SIG-M5 treated with dmso at 0.1 percent for 504 hours (cell line): Measurements from ENCODE around the gene UQCRC1.
A peak's percentile ranks its signal among the peaks of the same experiment; 100 is the strongest.
"Not testable (repeated sequence)": the region's sequence is repeated elsewhere in the genome, so short reads cannot be mapped to it uniquely, and the experiment has no call there.

Experiments used
- DNase-seq: peaks from one replicate; lab custom pipeline; 2025; ENCODE audit not compliant: unreplicated experiment; lab: John Stamatoyannopoulos, UW

UQCRC1 gene

DNA sequence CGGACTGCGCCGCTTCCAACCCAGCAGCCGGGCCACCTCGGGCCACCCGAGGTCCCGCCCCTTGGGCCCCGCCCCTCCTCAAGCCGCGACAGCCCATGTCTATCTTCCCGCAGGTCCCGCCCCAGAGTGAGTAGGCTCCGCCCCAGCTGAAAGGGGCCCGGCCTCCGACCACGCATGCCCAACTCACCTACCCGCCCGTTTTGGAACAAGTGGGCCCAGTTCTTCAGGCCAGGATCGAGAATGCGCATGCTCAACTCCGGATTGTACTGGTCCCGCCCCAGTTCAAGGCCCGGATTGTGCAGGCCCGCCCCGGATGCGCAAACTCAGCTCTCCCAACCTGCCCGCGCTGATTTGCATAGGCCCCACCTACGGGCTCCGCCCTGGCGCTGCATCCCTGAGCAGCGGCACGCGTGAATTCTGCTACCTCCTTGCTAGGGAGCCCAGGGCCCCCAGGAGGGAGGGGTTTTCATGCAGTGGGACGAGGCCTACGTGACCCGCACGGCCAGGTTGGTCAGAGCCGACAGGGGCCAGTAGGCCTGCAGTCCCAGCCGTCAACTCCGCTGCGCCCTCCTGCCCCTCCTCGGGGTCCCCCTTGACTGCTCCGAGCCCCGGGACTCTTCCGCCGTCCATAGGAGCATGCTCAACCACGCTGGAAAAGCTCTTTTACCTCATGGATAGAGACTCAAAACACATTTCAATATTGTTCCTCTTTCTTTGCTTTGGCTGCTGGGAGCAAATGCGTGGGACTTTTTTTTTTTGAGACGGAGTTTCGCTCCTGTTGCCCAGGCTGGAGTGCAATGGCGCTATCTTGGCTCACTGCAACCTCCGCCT, 52.4 kb downstream of the UQCRC1 start, which contains the start of gene PFKFB4:
Gene PFKFB4 (minus strand): TSS at position 8 of the 831 bp plus-strand sequence. CDS start 26 bp downstream, outside the sequence.
- DNase-seq = peak; percentile 99

DNA sequence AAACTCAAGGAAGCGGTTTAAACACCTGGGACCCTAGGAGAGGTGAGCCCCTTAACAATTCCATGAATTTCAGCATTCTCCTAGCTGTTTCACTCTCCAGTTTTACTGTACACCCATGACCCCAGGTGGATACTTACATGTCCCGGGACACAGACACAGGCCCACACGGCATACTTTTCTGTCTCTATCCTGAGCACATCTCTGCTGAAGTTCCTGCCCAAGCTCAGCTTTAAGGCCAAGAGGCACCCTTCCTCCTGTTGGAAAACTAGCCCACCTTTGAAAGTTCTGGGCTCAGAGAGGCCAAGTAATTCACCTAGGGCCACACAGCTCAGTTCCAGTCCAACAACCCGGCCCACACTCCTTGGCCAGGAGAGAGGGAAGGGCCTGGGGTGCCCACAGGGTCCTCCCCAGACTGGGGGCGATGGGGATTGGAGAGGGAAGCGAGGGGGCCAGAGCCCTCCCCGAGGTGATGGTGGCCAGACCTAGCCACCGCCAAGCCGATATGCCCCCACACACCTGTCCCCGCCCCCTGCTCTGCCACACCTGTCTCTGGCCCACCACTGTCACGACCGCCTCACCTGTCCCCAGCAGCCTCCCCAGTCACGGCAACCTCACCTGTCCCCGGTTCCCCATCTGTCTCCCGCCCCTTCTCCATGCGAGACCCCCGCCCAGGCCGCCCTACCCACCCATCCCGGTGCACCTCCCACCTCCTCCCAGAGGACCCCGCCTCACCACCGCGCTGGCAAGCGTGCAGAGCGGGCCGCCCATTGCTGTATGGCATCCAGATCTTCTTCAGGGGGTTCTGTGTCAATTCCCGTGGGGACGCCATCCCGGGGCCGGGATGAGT, 53.3 kb downstream of the UQCRC1 start:
- peak; percentile 16 for DNase-seq

DNA sequence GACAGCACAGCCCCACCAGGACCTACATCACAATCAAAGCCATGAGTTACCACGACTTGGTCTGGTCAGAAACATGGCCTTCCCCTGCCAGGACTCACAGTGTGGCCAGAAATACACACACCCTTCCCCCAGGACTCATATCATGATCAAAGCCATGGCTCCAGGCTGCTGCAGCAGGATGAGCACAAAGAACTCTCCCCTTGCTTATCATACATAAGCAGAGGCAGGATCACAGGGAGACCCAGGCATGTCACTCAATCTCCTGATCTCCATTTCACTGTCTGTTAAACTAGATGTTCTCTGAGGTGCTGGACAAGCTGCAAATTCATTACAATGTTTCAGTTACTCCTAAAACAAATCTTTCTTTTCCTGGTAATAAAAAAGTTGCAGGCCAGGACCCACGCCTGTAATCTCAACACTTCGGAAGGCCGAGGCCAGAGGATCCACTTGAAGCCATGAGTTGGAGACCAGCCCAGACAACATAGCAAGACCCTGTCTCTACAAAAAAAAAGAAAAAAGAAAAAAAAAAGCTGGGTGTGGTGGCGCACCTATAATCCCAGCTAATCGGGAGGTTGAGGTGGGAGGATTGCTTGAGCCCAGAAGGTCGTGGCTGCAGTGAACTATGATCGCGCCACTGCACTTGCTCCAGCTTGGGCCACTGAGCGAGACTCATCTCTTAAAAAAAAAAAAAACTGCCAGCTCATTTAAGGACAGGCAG, 54.1 kb downstream of the UQCRC1 start:
- no peak for DNase-seq

DNA sequence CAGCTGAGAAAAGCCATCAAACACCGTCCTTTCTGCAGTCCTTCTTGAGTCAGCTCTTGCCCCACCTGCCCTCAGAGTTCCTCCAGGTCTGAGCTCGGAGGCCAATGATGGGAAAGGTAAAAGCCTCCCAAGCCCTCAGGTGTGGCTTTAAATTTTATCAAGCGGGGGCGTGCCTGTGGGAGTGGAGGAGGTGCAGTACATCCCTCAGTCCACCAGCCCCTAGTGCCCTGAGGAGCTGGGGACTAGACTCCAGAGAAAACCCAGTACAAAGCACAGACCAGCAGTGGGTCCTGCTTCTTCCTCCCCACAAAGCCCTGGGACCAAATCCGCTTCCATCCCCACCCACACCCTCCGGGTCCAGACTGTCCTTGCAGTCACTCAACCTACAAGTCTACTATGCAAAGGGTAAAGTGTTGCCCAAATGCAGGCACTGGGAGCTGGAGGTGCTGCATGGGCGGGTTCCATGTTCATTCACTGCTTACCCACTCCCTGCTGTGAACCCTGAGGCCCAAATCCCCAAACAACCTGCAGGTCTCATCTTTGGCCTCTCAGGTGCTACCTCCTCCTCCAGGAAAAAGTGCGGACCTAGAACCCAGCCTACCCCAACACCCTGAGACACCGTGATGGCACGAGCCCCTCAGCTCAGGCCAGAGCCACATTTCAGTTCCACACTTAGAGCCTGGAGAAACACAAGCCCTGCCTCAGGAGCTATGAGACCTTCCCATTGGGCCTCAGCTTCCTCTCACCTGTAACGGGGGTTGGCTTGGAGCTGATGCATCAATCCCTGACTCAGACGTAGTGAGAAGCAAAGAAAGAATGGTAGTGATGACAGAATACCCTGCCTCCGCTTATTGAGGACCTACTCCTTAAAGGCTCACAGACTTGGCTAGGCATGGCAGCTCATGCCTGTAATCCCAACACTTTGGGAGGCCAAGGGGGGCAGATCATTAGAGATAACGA, 55.3 kb downstream of the UQCRC1 start:
- DNase-seq = no peak

DNA sequence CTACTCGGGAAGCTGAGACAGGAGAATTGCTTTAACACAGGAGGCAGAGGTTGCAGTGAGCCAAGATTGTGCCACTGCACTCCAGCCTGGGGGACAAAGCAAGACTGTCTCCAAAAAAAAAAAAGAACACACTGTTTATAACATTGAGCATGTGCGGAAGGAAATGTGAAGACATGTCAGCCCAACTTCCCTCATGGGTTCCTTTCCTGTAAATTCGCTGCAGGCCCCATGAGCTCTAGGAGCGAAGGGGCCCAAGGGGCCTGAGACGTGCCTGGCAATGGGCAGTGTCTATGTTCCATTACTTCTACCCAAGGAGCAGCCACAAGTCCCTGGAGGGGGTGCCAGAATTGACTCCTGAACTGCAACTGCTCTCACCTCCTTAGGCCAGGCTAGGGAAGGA, 56.1 kb downstream of the UQCRC1 start:
- no peak for DNase-seq

DNA sequence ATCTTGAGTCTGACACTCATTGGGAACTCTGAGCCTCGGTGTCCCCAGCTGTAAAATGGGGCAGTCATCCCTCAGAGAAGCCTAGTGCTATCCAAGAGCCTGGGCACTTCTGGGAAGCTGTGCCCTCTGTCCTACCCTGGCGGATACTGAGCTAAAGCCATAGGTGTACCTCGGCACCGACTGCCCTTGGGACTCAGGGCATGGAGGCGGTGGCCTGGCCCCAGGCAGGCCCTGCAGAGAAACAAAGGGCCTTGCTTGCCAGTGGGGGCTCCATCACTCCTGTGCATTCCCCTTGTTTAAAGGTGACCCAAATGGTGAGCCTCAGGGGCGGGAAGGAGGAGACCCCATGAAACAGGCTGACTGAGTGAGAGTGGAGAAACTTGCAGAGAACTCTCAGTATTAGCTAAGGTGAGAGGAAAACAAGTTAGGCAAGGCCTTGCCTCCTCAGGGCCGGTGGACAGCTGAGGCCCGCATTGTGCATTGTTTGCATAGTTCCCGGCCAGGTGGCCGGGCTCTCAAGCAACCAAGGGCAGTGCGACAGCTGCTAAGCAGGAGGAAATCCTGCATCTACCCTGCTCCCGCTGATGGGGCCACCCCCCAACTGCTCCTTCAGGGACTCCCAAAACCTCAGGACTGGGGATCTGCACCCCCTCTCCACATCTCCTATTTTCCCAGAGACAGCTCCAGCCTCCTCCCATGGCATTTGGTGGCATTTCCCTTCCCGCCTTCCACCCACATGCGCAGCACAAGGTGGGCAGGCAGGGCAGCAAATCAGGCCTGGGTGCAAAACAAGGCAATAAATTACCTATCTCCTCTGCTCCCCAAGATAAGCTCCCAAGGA, 57.1 kb downstream of the UQCRC1 start:
- no peak for DNase-seq

DNA sequence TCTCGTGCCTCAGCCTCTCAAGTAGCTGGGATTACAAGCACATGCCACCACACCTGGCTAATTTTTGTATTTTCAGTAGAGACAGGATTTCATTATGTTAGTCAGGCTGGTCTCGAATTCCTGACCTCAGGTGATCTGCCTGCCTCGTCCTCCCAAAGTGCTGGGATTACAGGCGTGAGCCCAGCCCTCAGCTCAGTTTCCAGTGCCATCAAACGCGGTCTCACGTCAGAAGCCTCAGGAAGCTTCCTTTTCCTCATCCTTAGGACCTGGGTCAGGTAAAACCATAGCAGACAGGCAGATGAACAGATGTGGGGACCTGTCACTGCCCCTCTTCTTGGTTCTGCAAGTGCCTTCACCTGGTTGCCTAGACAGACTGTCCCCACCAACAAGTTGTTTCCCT, 57.8 kb downstream of the UQCRC1 start:
- DNase-seq = not testable (repeated sequence)
